ENCODE data around the gene ADGRL1. TPM values are rescaled to one million over a fixed set of nuclear protein-coding genes. Genes with fewer than 3 reads are reported as not detected.

Gene ADGRL1
- polyA plus RNA-seq, 3 donors: 1.7 TPM; not detected in 2

GRCh38 chr19:14160017-14160703 lies 45.8 kb downstream of the ADGRL1 start:
- no peak overlapping the region for H3K9ac ChIP-seq (ENCODE audit: insufficient read depth, low read length, poor library complexity, severe bottlenecking)
- Mint-ChIP-seq H3K36me3 (peaks cover 20 to 31% of the 10 kb centered on the region in 2 donors), H3K4me3 (no peak overlapping the region), H3K9me3 (peaks cover 0 to 2% (median 0%) of the 10 kb centered on the region in 7 donors), H3K4me1 (no peaks in the 10 kb centered on the region), H3K27me3 (ENCODE audit: low read depth in 3 of 3) (peaks cover 2 to 5% (median 3%) of the 10 kb centered on the region in 3 donors), H3K27ac (peak overlapping the region in 1 of 7 donors; percentile 66)
- intact Hi-C loops (cut with micrococcal nuclease): no loop called here
- 93% methylated on average over 25 of the region's 25 CpGs for WGBS (ENCODE audit: insufficient coverage)
- H3K79me2 ChIP-seq (ENCODE audit: insufficient read depth, low read length): no peaks in the 10 kb centered on the region
- TF ChIP-seq, protein P1, sequence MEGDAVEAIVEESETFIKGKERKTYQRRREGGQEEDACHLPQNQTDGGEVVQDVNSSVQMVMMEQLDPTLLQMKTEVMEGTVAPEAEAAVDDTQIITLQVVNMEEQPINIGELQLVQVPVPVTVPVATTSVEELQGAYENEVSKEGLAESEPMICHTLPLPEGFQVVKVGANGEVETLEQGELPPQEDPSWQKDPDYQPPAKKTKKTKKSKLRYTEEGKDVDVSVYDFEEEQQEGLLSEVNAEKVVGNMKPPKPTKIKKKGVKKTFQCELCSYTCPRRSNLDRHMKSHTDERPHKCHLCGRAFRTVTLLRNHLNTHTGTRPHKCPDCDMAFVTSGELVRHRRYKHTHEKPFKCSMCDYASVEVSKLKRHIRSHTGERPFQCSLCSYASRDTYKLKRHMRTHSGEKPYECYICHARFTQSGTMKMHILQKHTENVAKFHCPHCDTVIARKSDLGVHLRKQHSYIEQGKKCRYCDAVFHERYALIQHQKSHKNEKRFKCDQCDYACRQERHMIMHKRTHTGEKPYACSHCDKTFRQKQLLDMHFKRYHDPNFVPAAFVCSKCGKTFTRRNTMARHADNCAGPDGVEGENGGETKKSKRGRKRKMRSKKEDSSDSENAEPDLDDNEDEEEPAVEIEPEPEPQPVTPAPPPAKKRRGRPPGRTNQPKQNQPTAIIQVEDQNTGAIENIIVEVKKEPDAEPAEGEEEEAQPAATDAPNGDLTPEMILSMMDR (IDR thresholded peaks at IDR 0.05): no peak
- no peaks in the 10 kb centered on the region for H3K4me1 ChIP-seq (ENCODE audit: control insufficient read depth in 1 of 2, insufficient read depth in 2 of 2, low read length in 2 of 2)
- H3K4me2 ChIP-seq (replicated peaks; ENCODE audit: extremely low read depth, low read length, poor library complexity, severe bottlenecking): no peak overlapping the region
- H3K27me3 ChIP-seq (ENCODE audit: control insufficient read depth in 2 of 2, insufficient read depth in 2 of 2, low read length in 2 of 2): no peaks in the 10 kb centered on the region
- no peak for DNase-seq
- H2AFZ ChIP-seq (ENCODE audit: insufficient read depth, low read depth, low read length, poor library complexity, severe bottlenecking): no peak overlapping the region
- H3K4me3 ChIP-seq (replicated peaks in 1 of 3; ENCODE audit: low read depth in 2 of 3, low read length in 3 of 3): no peak overlapping the region
- no peak overlapping the region for H3K27ac ChIP-seq (ENCODE audit: low read depth in 1 of 2, low read length in 2 of 2)
- peaks cover 29 to 33% of the 10 kb centered on the region in 2 donors for H3K36me3 ChIP-seq (replicated peaks in 1 of 2; ENCODE audit: control insufficient read depth in 1 of 2, insufficient read depth in 2 of 2, low read length in 2 of 2)
- H3K9me3 ChIP-seq (replicated peaks in 1 of 2; ENCODE audit: control insufficient read depth in 1 of 2, insufficient read depth in 1 of 2, low read length in 2 of 2): no peaks in the 10 kb centered on the region
- H4K20me1 ChIP-seq (ENCODE audit: insufficient read depth, low read length): peaks cover 18% of the 10 kb centered on the region

DNA sequence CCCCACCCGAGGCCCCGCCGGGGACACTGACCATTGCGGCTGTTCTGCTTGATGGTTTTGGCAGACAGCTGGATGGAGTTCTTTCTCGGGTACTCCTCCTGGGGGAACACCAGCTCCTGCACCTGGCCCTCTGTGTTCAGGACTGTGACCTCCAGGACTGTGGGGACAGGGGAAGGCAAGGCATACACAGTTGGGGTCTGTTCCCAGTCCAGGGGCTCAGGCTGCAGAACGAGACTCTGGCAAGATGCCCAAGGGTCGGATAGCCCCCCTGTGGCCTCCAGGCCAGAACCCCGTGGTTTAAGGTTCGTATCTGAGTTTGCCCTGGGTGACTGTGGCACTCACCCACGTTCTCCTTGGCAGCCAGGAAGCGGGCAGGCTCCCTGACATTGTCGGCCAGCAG lies 46.9 kb downstream of the ADGRL1 start:
- H3K27ac Mint-ChIP-seq: no peak overlapping the region
- H3K4me1 Mint-ChIP-seq: peaks cover 5% of the 10 kb centered on the region
- H3K27ac ChIP-seq (ENCODE audit: low read depth in 1 of 2, low read length in 2 of 2): no peak overlapping the region
- H3K36me3 ChIP-seq (replicated peaks in 1 of 2; ENCODE audit: control insufficient read depth in 1 of 2, insufficient read depth in 2 of 2, low read length in 2 of 2): peaks cover 31 to 38% of the 10 kb centered on the region in 2 donors
- peaks cover 1 to 2% (median 2%) of the 10 kb centered on the region in 3 donors for H3K27me3 Mint-ChIP-seq (ENCODE audit: low read depth in 3 of 3)
- no peak overlapping the region for H2AFZ ChIP-seq (ENCODE audit: insufficient read depth, low read depth, low read length, poor library complexity, severe bottlenecking)
- H3K27me3 ChIP-seq (ENCODE audit: control insufficient read depth in 2 of 2, insufficient read depth in 2 of 2, low read length in 2 of 2): no peaks in the 10 kb centered on the region
- H3K9ac ChIP-seq (ENCODE audit: insufficient read depth, low read length, poor library complexity, severe bottlenecking): no peak overlapping the region
- TF ChIP-seq, protein P1 (IDR thresholded peaks at IDR 0.05): no peak
- no peak overlapping the region for H3K4me3 ChIP-seq (replicated peaks in 1 of 3; ENCODE audit: low read depth in 2 of 3, low read length in 3 of 3)
- H3K4me3 Mint-ChIP-seq: no peak overlapping the region
- intact Hi-C loops (cut with micrococcal nuclease): no loop called here
- H3K9me3 Mint-ChIP-seq: peaks cover 0 to 2% (median 0%) of the 10 kb centered on the region in 7 donors
- H3K4me1 ChIP-seq (ENCODE audit: control insufficient read depth in 1 of 2, insufficient read depth in 2 of 2, low read length in 2 of 2): no peaks in the 10 kb centered on the region
- H3K36me3 Mint-ChIP-seq: peaks cover 24 to 36% of the 10 kb centered on the region in 2 donors
- H3K79me2 ChIP-seq (ENCODE audit: insufficient read depth, low read length): no peaks in the 10 kb centered on the region
- H3K4me2 ChIP-seq (replicated peaks; ENCODE audit: extremely low read depth, low read length, poor library complexity, severe bottlenecking): no peak overlapping the region
- H3K9me3 ChIP-seq (replicated peaks in 1 of 2; ENCODE audit: control insufficient read depth in 1 of 2, insufficient read depth in 1 of 2, low read length in 2 of 2): no peaks in the 10 kb centered on the region
- DNase-seq: no peak
- 76% methylated on average over 12 of the region's 12 CpGs for WGBS (ENCODE audit: insufficient coverage)
- H4K20me1 ChIP-seq (ENCODE audit: insufficient read depth, low read length): peaks cover 20% of the 10 kb centered on the region
